ENCODE data around the gene USP47. TPM values are rescaled to one million over a fixed set of nuclear protein-coding genes. Genes with fewer than 3 reads are reported as not detected.
A peak's percentile ranks its signal among the peaks of the same experiment; 100 is the strongest.

USP47 gene
- polyA plus RNA-seq, 10 donors = 55.8 to 83.6 (median 68.4) TPM

- no peak for DNase-seq
Observed at GRCh38 chr11:11992257-11993212, 150.8 kb downstream of the USP47 start.

GRCh38 chr11:11993839-11994238, 152.1 kb downstream of the USP47 start:
- DNase-seq = peak in 1 of 3 donors; percentile 19

- peak in 1 of 3 donors; percentile 22 for DNase-seq
Observed at GRCh38 chr11:11995601-11996000, 153.8 kb downstream of the USP47 start.

GRCh38 chr11:11996321-11997048, 154.7 kb downstream of the USP47 start:
- DNase-seq = no peak

- DNase-seq = no peak
Observed at GRCh38 chr11:11997049-11997322, 155.2 kb downstream of the USP47 start.

GRCh38 chr11:11998091-11998781, 156.5 kb downstream of the USP47 start:
- no peak for DNase-seq

GRCh38 chr11:12001186-12001585, 159.4 kb downstream of the USP47 start:
- no peak for DNase-seq

- no peak for DNase-seq
Observed at GRCh38 chr11:12003336-12003735, 161.6 kb downstream of the USP47 start.

- no peak for DNase-seq
Observed at GRCh38 chr11:12003815-12004214, 162.0 kb downstream of the USP47 start.

GRCh38 chr11:12005061-12005460, 163.3 kb downstream of the USP47 start:
- DNase-seq = no peak

GRCh38 chr11:12005476-12005875, 163.7 kb downstream of the USP47 start:
- DNase-seq = no peak

- no peak for DNase-seq
Observed at GRCh38 chr11:12006552-12007229, 164.9 kb downstream of the USP47 start.

GRCh38 chr11:12007230-12007593, 165.4 kb downstream of the USP47 start:
- no peak for DNase-seq

GRCh38 chr11:12007769-12008737, 166.3 kb downstream of the USP47 start, which contains the start of gene DKK3:
DKK3 (minus strand) TSS chr11:12008626; CDS start chr11:12008582, 44 bp downstream.
- peak in 1 of 3 donors; percentile 70 for DNase-seq

Other genes with a start within 250 kb of the USP47 start
- gene GALNT18, start 220.0 kb upstream of the USP47 start, polyA plus RNA-seq (ENCODE audit: insufficient read length in 10 of 10) = 10 to 100 TPM in 7 of 10 donors, 1 to 10 TPM in 3; 8.2 to 14.0 (median 11.1) TPM
- gene DKK3, start 166.7 kb downstream of the USP47 start, polyA plus RNA-seq (ENCODE audit: insufficient read length in 10 of 10) = 100 to 1,000 TPM in 2 of 10 donors, 10 to 100 TPM in 8; 51.1 to 121 (median 73.6) TPM